ENCODE measurements around the gene L3MBTL4. TPM values are rescaled to one million over a fixed set of nuclear protein-coding genes. Genes with fewer than 3 reads are reported as not detected.

The L3MBTL4 gene
- total RNA-seq, 1 donor from 2014 or later, result 17.5 TPM

DNA sequence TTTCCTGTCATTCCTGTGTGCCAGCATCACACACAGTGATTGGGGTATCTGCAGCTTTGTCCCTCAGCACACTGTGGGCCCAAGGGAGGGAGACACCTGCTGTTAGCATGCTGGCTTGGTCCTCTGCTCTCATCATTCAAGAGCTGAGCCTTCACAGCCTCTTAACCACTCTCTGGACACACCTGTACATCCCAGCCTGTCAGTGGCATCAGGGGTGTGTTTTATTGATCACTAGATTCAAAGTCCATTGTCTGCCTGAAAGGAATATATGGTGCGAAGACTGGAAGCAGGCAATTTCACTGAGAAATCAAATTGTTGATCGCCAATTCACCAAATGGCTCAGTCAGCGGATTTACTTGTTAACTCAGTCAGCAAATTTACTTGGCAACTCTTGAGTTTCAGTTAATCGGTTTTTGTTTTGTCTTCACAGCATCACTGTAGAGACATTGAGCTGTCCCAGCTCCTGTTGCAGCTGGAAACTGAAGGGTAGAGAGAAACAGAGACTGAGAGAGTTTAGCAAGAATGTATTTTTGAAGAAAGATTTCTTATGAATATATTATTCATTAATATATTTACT lies 463.1 kb downstream of the L3MBTL4 start:
- no peak for DNase-seq (ENCODE audit: low spot score in 2 of 2, unreplicated experiment in 2 of 2)
- H3K36me3 Mint-ChIP-seq, result no peaks in the 10 kb centered on the region
- no peak overlapping the region for H3K27ac Mint-ChIP-seq
- H3K4me1 Mint-ChIP-seq, result peaks cover 32% of the 10 kb centered on the region
- TF ChIP-seq, protein P1, sequence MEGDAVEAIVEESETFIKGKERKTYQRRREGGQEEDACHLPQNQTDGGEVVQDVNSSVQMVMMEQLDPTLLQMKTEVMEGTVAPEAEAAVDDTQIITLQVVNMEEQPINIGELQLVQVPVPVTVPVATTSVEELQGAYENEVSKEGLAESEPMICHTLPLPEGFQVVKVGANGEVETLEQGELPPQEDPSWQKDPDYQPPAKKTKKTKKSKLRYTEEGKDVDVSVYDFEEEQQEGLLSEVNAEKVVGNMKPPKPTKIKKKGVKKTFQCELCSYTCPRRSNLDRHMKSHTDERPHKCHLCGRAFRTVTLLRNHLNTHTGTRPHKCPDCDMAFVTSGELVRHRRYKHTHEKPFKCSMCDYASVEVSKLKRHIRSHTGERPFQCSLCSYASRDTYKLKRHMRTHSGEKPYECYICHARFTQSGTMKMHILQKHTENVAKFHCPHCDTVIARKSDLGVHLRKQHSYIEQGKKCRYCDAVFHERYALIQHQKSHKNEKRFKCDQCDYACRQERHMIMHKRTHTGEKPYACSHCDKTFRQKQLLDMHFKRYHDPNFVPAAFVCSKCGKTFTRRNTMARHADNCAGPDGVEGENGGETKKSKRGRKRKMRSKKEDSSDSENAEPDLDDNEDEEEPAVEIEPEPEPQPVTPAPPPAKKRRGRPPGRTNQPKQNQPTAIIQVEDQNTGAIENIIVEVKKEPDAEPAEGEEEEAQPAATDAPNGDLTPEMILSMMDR (IDR thresholded peaks at IDR 0.05; ENCODE audit: unreplicated experiment), result no peak
- no peaks in the 10 kb centered on the region for H3K27me3 Mint-ChIP-seq (ENCODE audit: low read depth)
- no peak overlapping the region for H3K4me3 Mint-ChIP-seq
- H3K9me3 Mint-ChIP-seq, result no peaks in the 10 kb centered on the region

DNA sequence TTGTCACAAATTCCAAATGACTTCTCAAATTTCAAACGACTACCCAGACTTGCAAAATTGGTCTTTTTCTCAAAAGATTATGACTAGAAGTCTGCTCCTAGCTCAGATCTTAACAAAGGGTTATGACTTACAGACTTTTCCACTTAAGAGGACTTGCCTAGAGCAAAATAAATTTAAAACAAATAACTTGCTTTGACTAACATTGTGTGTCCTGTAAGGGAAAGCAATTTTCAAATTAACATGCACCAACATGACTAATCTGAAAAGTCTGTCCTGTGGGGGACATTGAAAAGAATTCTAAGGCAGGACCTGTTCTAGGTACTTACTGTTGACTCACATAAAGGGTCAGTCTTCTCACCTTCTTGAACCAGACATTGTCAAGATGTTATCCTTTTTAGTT lies 465.9 kb downstream of the L3MBTL4 start:
- no peak for DNase-seq (ENCODE audit: low spot score in 2 of 2, unreplicated experiment in 2 of 2)
- H3K27me3 Mint-ChIP-seq (ENCODE audit: low read depth), result no peaks in the 10 kb centered on the region
- no peaks in the 10 kb centered on the region for H3K9me3 Mint-ChIP-seq
- no peak overlapping the region for H3K4me3 Mint-ChIP-seq
- H3K36me3 Mint-ChIP-seq, result no peaks in the 10 kb centered on the region
- peak overlapping the region; percentile 28 for H3K27ac Mint-ChIP-seq
- TF ChIP-seq, protein P1 (IDR thresholded peaks at IDR 0.05; ENCODE audit: unreplicated experiment), result no peak
- H3K4me1 Mint-ChIP-seq, result peaks cover 35% of the 10 kb centered on the region

DNA sequence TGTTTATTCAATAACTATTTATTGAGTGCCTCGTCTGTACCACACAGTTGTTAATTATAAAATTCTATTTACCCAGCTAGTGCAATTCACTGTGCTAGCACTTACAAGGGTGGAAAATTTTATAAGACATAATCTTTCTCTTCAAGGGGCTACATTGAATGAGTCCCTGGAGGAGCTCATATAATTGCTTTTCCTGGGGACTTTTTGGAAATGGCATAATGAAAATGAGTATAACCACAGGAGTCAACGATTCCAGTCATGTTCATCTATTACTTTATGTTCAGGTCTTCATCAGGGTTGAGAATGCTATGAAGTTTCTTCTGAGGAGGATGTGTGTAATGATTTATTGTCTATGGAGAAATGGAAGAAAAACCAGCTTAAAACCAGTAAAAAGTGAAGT lies 466.5 kb downstream of the L3MBTL4 start:
- no peak overlapping the region for H3K4me3 Mint-ChIP-seq
- H3K4me1 Mint-ChIP-seq, result peaks cover 40% of the 10 kb centered on the region
- TF ChIP-seq, protein P1 (IDR thresholded peaks at IDR 0.05; ENCODE audit: unreplicated experiment), result no peak
- DNase-seq (ENCODE audit: low spot score in 2 of 2, unreplicated experiment in 2 of 2), result no peak
- no peaks in the 10 kb centered on the region for H3K36me3 Mint-ChIP-seq
- H3K27me3 Mint-ChIP-seq (ENCODE audit: low read depth), result no peaks in the 10 kb centered on the region
- H3K27ac Mint-ChIP-seq, result peak overlapping the region; percentile 28
- H3K9me3 Mint-ChIP-seq, result no peaks in the 10 kb centered on the region

DNA sequence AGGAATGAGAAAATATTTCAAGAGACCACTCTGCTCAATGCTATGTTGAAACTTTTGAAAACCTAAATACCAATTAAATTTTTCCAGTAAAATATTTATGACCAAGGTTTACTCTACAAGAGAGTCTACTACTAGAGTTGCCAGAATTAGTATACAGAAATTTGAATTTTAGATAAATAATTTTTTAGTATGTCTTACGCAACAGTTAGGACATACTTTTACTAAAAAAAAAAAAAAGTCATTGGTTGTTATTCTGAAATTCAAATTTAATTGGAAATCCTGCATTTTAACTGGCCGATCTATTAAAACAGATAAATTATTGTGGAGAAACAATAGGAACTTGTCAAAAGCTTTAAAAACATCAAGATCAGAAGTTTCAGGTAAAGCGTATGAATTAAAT lies 470.3 kb downstream of the L3MBTL4 start:
- H3K36me3 Mint-ChIP-seq, result no peaks in the 10 kb centered on the region
- H3K4me3 Mint-ChIP-seq, result no peak overlapping the region
- H3K27ac Mint-ChIP-seq, result no peak overlapping the region
- peaks cover 28% of the 10 kb centered on the region for H3K4me1 Mint-ChIP-seq
- TF ChIP-seq, protein P1 (IDR thresholded peaks at IDR 0.05; ENCODE audit: unreplicated experiment), result no peak
- H3K9me3 Mint-ChIP-seq, result no peaks in the 10 kb centered on the region
- DNase-seq (ENCODE audit: low spot score in 2 of 2, unreplicated experiment in 2 of 2), result no peak
- H3K27me3 Mint-ChIP-seq (ENCODE audit: low read depth), result no peaks in the 10 kb centered on the region

DNA sequence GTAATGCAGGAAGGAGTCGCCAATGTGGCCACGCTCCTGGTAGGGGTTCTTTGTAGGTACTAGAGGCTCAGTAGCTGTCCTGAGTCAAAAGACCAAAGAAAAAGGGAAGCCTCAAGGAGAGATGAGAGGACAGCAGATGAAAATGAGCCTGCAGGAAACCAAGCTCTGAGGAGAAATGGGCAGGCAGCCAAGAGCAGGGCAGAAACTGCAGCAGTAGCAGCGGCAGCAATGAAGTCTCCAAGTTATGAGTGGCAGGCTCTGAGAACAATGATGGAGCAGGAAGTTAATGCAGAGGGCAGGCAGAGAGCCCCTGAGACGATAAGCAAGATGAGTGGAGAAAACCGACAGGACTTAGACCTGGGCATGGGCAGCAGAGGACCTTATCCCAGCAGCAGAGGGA lies 471.2 kb downstream of the L3MBTL4 start:
- Mint-ChIP-seq H3K27me3 (ENCODE audit: low read depth) (no peaks in the 10 kb centered on the region), H3K4me1 (peaks cover 21% of the 10 kb centered on the region), H3K9me3 (no peaks in the 10 kb centered on the region), H3K27ac (no peak overlapping the region), H3K36me3 (no peaks in the 10 kb centered on the region), H3K4me3 (no peak overlapping the region)
- TF ChIP-seq, protein P1 (IDR thresholded peaks at IDR 0.05; ENCODE audit: unreplicated experiment), result no peak
- DNase-seq (ENCODE audit: low spot score in 2 of 2, unreplicated experiment in 2 of 2), result peak in 1 of 2 experiments; percentile 47

DNA sequence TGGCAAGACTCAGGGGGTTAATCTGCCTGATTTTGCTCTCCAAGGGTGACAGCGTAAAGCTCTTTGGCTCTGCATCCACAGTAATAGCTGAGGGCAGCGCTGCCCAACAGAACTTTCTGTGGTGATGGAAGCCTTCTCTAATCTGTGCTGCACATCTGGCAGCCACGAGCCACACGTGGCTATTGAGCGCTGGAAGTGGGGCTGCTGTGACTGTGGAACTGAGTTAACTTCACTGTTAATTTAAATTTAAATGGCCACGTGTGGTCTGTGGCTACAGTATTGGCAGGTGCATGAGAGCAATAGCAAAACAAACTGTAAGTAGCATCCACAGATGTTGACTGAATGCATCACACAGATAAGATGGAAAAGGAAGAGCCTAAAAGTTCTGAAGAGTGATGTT lies 472.1 kb downstream of the L3MBTL4 start:
- Mint-ChIP-seq H3K36me3 (no peaks in the 10 kb centered on the region), H3K27ac (no peak overlapping the region), H3K27me3 (ENCODE audit: low read depth) (no peaks in the 10 kb centered on the region), H3K4me3 (no peak overlapping the region), H3K9me3 (no peaks in the 10 kb centered on the region), H3K4me1 (peaks cover 13% of the 10 kb centered on the region)
- TF ChIP-seq, protein P1 (IDR thresholded peaks at IDR 0.05; ENCODE audit: unreplicated experiment), result no peak
- DNase-seq (ENCODE audit: low spot score in 2 of 2, unreplicated experiment in 2 of 2), result no peak
